Neural cell (in vitro differentiated cells): ENCODE measurements around the gene TMEM61. TPM values are rescaled to one million over a fixed set of nuclear protein-coding genes. Genes with fewer than 3 reads are reported as not detected.

Source experiments
- H2AFZ ChIP-seq: fragments of 200-600, 300-800 bp; sonication (generic), shearing (Covaris generic); 2 replicates; pipeline ENCODE4 v1.6.0; 2014; ENCODE audit warnings: low read depth, mild to moderate bottlenecking, antibody characterized with exemption, low read length, moderate library complexity
- H3F3A ChIP-seq: fragments of 200-600 bp; shearing (Covaris generic); 2 replicates; pipeline ENCODE4 v1.6.1; 2016; ENCODE audit warnings: mild to moderate bottlenecking, moderate library complexity, mixed read lengths, antibody characterized with exemption, low read length; ENCODE audit not compliant: insufficient read depth, poor library complexity, severe bottlenecking
- H3K27ac ChIP-seq: fragments of 200-600, 300-800 bp; sonication (generic), shearing (Covaris generic); 2 replicates; pipeline ENCODE4 v1.5.1; 2014; ENCODE audit warnings: mild to moderate bottlenecking, low read length, moderate library complexity
- H3K27me3 ChIP-seq: fragments of 300-800, 200-600 bp; sonication (generic), shearing (Covaris generic); 2 replicates; pipeline ENCODE4 v1.6.0; 2014; ENCODE audit warnings: mild to moderate bottlenecking, low read depth, low read length, moderate library complexity; ENCODE audit not compliant: insufficient read depth
- H3K36me3 ChIP-seq: fragments of 300-800, 200-600 bp; sonication (generic), shearing (Covaris generic); 2 replicates; pipeline ENCODE4 v1.5.1; 2014; ENCODE audit warnings: mild to moderate bottlenecking, antibody characterized with exemption, low read length, moderate library complexity; ENCODE audit not compliant: insufficient read depth
- H3K4me2 ChIP-seq: fragments of 300-800, 200-600 bp; sonication (generic), shearing (Covaris generic); 2 replicates; pipeline ENCODE4 v1.6.0; 2014; ENCODE audit warnings: mild to moderate bottlenecking, low read length
- H3K4me3 ChIP-seq: fragments of 300-800, 200-600 bp; sonication (generic), shearing (Covaris generic); 2 replicates; pipeline ENCODE4 v1.5.1; 2014; ENCODE audit warnings: mild to moderate bottlenecking, low read length, moderate library complexity
- H3K79me2 ChIP-seq: fragments of 200-600 bp; shearing (Covaris generic); replicated peaks from 2 replicates; pipeline ENCODE4 v1.6.0; 2014; ENCODE audit warnings: mild to moderate bottlenecking, low read length, moderate library complexity; ENCODE audit not compliant: insufficient read depth
- H3K9ac ChIP-seq: fragments of 300-800, 200-600 bp; sonication (generic), shearing (Covaris generic); 2 replicates; pipeline ENCODE4 v1.6.1; 2016; ENCODE audit warnings: mild to moderate bottlenecking, low read length, mixed read lengths
- H3K9me2 ChIP-seq: fragments of 200-600 bp; shearing (Covaris generic); 2 replicates; pipeline ENCODE4 v1.6.1; 2016; ENCODE audit warnings: mild to moderate bottlenecking, low read length, mixed read lengths; ENCODE audit not compliant: insufficient read depth
- H3K9me3 ChIP-seq: fragments of 200-600, 300-800 bp; sonication (generic), shearing (Covaris generic); 2 replicates; pipeline ENCODE4 v1.6.1; 2016; ENCODE audit warnings: mild to moderate bottlenecking, mixed run types, low read length, moderate library complexity, mixed read lengths
- H4K20me1 ChIP-seq: fragments of 200-600 bp; shearing (Covaris generic); 2 replicates; pipeline ENCODE4 v1.6.1; 2016; ENCODE audit warnings: mild to moderate bottlenecking, mixed run types; ENCODE audit not compliant: insufficient read depth
- CTCF ChIP-seq: fragments of 450-650 bp; IDR thresholded peaks from 2 replicates; pipeline ENCODE4 v1.5.1; 2014; ENCODE audit warnings: antibody characterized with exemption, mild to moderate bottlenecking, moderate library complexity; ENCODE audit not compliant: poor library complexity, severe bottlenecking
- EP300 ChIP-seq: fragments of 450-650 bp; conservative IDR thresholded peaks from 2 replicates; pipeline ENCODE4 v1.6.1; 2014; ENCODE audit warnings: antibody characterized with exemption, mild to moderate bottlenecking, moderate library complexity; ENCODE audit not compliant: poor library complexity, severe bottlenecking
- EZH2 ChIP-seq: fragments of 200-600, 300-800 bp; shearing (Covaris generic), sonication (generic); IDR thresholded peaks from 2 replicates; pipeline ENCODE4 v1.6.1; 2014; ENCODE audit warnings: antibody characterized with exemption, low read length, borderline replicate concordance, mild to moderate bottlenecking; ENCODE audit not compliant: insufficient read depth, poor library complexity, severe bottlenecking
- MXI1 ChIP-seq: fragments of 450-650 bp; conservative IDR thresholded peaks from 2 replicates; pipeline ENCODE4 v1.6.1; 2014; ENCODE audit warnings: antibody characterized with exemption, mild to moderate bottlenecking; ENCODE audit not compliant: poor library complexity, severe bottlenecking
- POLR2AphosphoS5 ChIP-seq: IDR thresholded peaks from 2 replicates; pipeline ENCODE4 v1.6.1; 2012
- RAD21 ChIP-seq: fragments of 450-650 bp; conservative IDR thresholded peaks from 2 replicates; pipeline ENCODE4 v1.6.1; 2014; ENCODE audit warnings: antibody characterized with exemption, mild to moderate bottlenecking, moderate library complexity
- REST ChIP-seq: IDR thresholded peaks from 2 replicates; pipeline ENCODE4 v1.6.1; 2012; ENCODE audit warnings: borderline replicate concordance
- SMC3 ChIP-seq: fragments of 450-650 bp; conservative IDR thresholded peaks from 2 replicates; pipeline ENCODE4 v1.6.1; 2014; ENCODE audit warnings: antibody characterized with exemption, mild to moderate bottlenecking, moderate library complexity; ENCODE audit not compliant: poor library complexity
- TAF1 ChIP-seq: IDR thresholded peaks from 2 replicates; pipeline ENCODE4 v1.6.1; 2012; ENCODE audit warnings: low read depth
- polyA plus RNA-seq: library from polyadenylated mRNA; depleted of rRNA; stranded (reverse); fragments of >200 nt; gene quantifications from 2 replicates; pipeline ENCODE4 v1.2.3, GENCODE V29; 2014

Gene TMEM61
- polyA plus RNA-seq, 1 donor from 2014 or later = not detected

GRCh38 chr1:54973205-54973921 lies 7.1 kb upstream of the TMEM61 start:
- Histone ChIP-seq H3K27ac (no peak overlapping the region), H3K9me3 (no peaks in the 10 kb centered on the region), H2AFZ (no peak overlapping the region), H3K79me2 (no peaks in the 10 kb centered on the region), H3K4me2 (no peak overlapping the region), H3K4me3 (no peak overlapping the region), H4K20me1 (no peaks in the 10 kb centered on the region), H3K27me3 (no peaks in the 10 kb centered on the region), H3K36me3 (no peaks in the 10 kb centered on the region), H3F3A (no peaks in the 10 kb centered on the region), H3K9ac (no peak overlapping the region), H3K9me2 (no peaks in the 10 kb centered on the region)
- TF ChIP-seq RAD21 (no peak), CTCF (peak; percentile 18), EZH2 (no peak)

- Histone ChIP-seq H2AFZ (no peak overlapping the region), H3K27ac (no peak overlapping the region), H3K79me2 (no peaks in the 10 kb centered on the region), H3K36me3 (no peaks in the 10 kb centered on the region), H3K4me2 (no peak overlapping the region), H3K4me3 (no peak overlapping the region), H3K9me2 (no peaks in the 10 kb centered on the region), H3K27me3 (peaks cover 13% of the 10 kb centered on the region), H3F3A (no peaks in the 10 kb centered on the region), H3K9me3 (no peaks in the 10 kb centered on the region), H3K9ac (no peak overlapping the region), H4K20me1 (no peaks in the 10 kb centered on the region)
- no peak for TF ChIP-seq EZH2
These were observed 4.9 kb upstream of the TMEM61 start for GRCh38 chr1:54975356-54976108.

- Histone ChIP-seq H3K27me3 (peaks cover 24% of the 10 kb centered on the region), H3K27ac (no peak overlapping the region), H3K4me3 (no peak overlapping the region), H3K9me2 (no peaks in the 10 kb centered on the region), H3K4me2 (no peak overlapping the region), H3K79me2 (no peaks in the 10 kb centered on the region), H3K9ac (no peak overlapping the region), H3F3A (no peaks in the 10 kb centered on the region), H3K36me3 (no peaks in the 10 kb centered on the region), H2AFZ (no peak overlapping the region), H3K9me3 (no peaks in the 10 kb centered on the region), H4K20me1 (no peaks in the 10 kb centered on the region)
- TF ChIP-seq EZH2 (no peak), REST (no peak), POLR2AphosphoS5 (no peak), TAF1 (no peak), MXI1 (no peak), EP300 (no peak), CTCF (no peak), RAD21 (no peak), SMC3 (no peak)
These were observed 3.7 kb upstream of the TMEM61 start for GRCh38 chr1:54976747-54977146.
